WTC11 (cell line): ENCODE results near the gene YTHDF1. TPM values are rescaled to one million over a fixed set of nuclear protein-coding genes. Genes with fewer than 3 reads are reported as not detected.
"Not testable (repeated sequence)": the region's sequence is repeated elsewhere in the genome, so short reads cannot be mapped to it uniquely, and the experiment has no call there.

ENCODE experiments used
- ATAC-seq: fragments of 200-7000 bp; cut with Tn5 transposase; 2 replicates; pipeline ENCODE4 v1.10.0; 2021; ENCODE audit warnings: mild to moderate bottlenecking, moderate library complexity
- CTCF ChIA-PET: fragments of 300-600 bp; sonication (Branson Sonifier 250); formaldehyde crosslinking; loops from one replicate; lab custom pipeline; 2021; ENCODE audit warnings: antibody characterized with exemption; lab: Charles Lee
- POLR2A ChIA-PET: fragments of 350-600 bp; sonication (Branson Sonifier 250); formaldehyde crosslinking; loops from one replicate; lab custom pipeline; 2021; ENCODE audit warnings: antibody characterized with exemption; lab: Charles Lee
- DNase-seq: peaks from one replicate; pipeline ENCODE4 v3.0.0; 2021; ENCODE audit warnings: low spot score
- H3K27ac Mint-ChIP-seq: 2 replicates; pipeline ENCODE4 v1.8.0; 2021; ENCODE audit warnings: mixed read lengths
- H3K27me3 Mint-ChIP-seq: 2 replicates; pipeline ENCODE4 v1.8.0; 2021; ENCODE audit warnings: low read depth, mild to moderate bottlenecking, moderate library complexity, mixed read lengths
- H3K36me3 Mint-ChIP-seq: 2 replicates; pipeline ENCODE4 v1.8.0; 2021; ENCODE audit warnings: mixed read lengths
- H3K4me1 Mint-ChIP-seq: 2 replicates; pipeline ENCODE4 v1.8.0; 2022; ENCODE audit warnings: mixed read lengths
- H3K4me3 Mint-ChIP-seq: 2 replicates; pipeline ENCODE4 v1.8.0; 2021; ENCODE audit warnings: mild to moderate bottlenecking, moderate library complexity, mixed read lengths
- H3K9me3 Mint-ChIP-seq: 2 replicates; pipeline ENCODE4 v1.8.0; 2021; ENCODE audit warnings: mixed read lengths
- ATF1 ChIP-seq: sonication (generic); formaldehyde crosslinking; IDR thresholded peaks from 2 replicates; pipeline ENCODE4 v1.8.1; 2023; ENCODE audit warnings: mild to moderate bottlenecking, moderate library complexity, missing genetic modification reagents
- ELF4 ChIP-seq: sonication (generic); formaldehyde crosslinking; IDR thresholded peaks from 2 replicates; pipeline ENCODE4 v1.8.1; 2022; ENCODE audit warnings: low read depth, mild to moderate bottlenecking, moderate library complexity, missing genetic modification reagents
- EMX1 ChIP-seq: fragments of 250-450 bp; sonication (Bioruptor Pico); IDR thresholded peaks from 2 replicates; pipeline ENCODE4 v1.8.0; 2021; ENCODE audit warnings: mild to moderate bottlenecking
- GABPB1 ChIP-seq: sonication (generic); formaldehyde crosslinking; IDR thresholded peaks from 2 replicates; pipeline ENCODE4 v1.8.1; 2023; ENCODE audit warnings: mild to moderate bottlenecking, missing genetic modification reagents
- GTF2I ChIP-seq: fragments of 250-450 bp; sonication (Bioruptor Pico); conservative IDR thresholded peaks from 2 replicates; pipeline ENCODE4 v1.4.0; 2021; ENCODE audit warnings: mild to moderate bottlenecking
- IRF2 ChIP-seq: sonication (generic); formaldehyde crosslinking; IDR thresholded peaks from 2 replicates; pipeline ENCODE4 v1.8.0; 2022; ENCODE audit warnings: low read depth, missing genetic modification reagents, borderline replicate concordance
- KAT7 ChIP-seq: sonication (generic); formaldehyde crosslinking; IDR thresholded peaks from 2 replicates; pipeline ENCODE4 v1.8.1; 2023; ENCODE audit warnings: missing genetic modification reagents, mild to moderate bottlenecking, borderline replicate concordance
- NR3C1 ChIP-seq: sonication (generic); formaldehyde crosslinking; conservative IDR thresholded peaks from 2 replicates; pipeline ENCODE4 v1.8.1; 2023; ENCODE audit warnings: low read depth, mild to moderate bottlenecking, missing genetic modification reagents
- SP1 ChIP-seq: sonication (generic); formaldehyde crosslinking; conservative IDR thresholded peaks from 2 replicates; pipeline ENCODE4 v1.8.1; 2022; ENCODE audit warnings: missing genetic modification reagents
- ZNF416 ChIP-seq: fragments of 250-450 bp; sonication (Bioruptor Pico); IDR thresholded peaks from 2 replicates; pipeline ENCODE4 v1.9.0; 2021; ENCODE audit warnings: mild to moderate bottlenecking, inconsistent platforms
- total RNA-seq: library from RNA; stranded (reverse); gene quantifications from 3 replicates; pipeline ENCODE4 v1.2.3, GENCODE V29; 2021
- TF ChIP-seq, protein P1 (sequence below): sonication (generic); formaldehyde crosslinking; conservative IDR thresholded peaks from 2 replicates; pipeline ENCODE4 v1.8.1; 2023; ENCODE audit warnings: mild to moderate bottlenecking, low read depth, missing genetic modification reagents, moderate library complexity
- TF ChIP-seq, protein P2 (sequence below): sonication (generic); formaldehyde crosslinking; IDR thresholded peaks from 2 replicates; pipeline ENCODE4 v1.8.0; 2022; ENCODE audit warnings: mild to moderate bottlenecking, missing genetic modification reagents
- TF ChIP-seq, protein P3 (sequence below): sonication (generic); formaldehyde crosslinking; IDR thresholded peaks from 2 replicates; pipeline ENCODE4 v1.8.0; 2022; ENCODE audit warnings: mild to moderate bottlenecking, missing genetic modification reagents
- TF ChIP-seq, protein P4 (sequence below): fragments of 250-450 bp; sonication (Bioruptor Pico); IDR thresholded peaks from 2 replicates; pipeline ENCODE4 v1.9.0; 2021; ENCODE audit warnings: mild to moderate bottlenecking
- TF ChIP-seq, protein P5 (sequence below): sonication (generic); formaldehyde crosslinking; IDR thresholded peaks from 2 replicates; pipeline ENCODE4 v1.8.1; 2022; ENCODE audit warnings: low read depth, mild to moderate bottlenecking, moderate library complexity, missing genetic modification reagents, borderline replicate concordance
- TF ChIP-seq, protein P6 (sequence below): fragments of 250-450 bp; sonication (Bioruptor Pico); IDR thresholded peaks from 2 replicates; pipeline ENCODE4 v2.1.2; 2022; ENCODE audit warnings: mild to moderate bottlenecking, moderate library complexity
- TF ChIP-seq, protein P7 (sequence below): sonication (generic); formaldehyde crosslinking; IDR thresholded peaks from 2 replicates; pipeline ENCODE4 v1.8.1; 2023; ENCODE audit warnings: mild to moderate bottlenecking, missing genetic modification reagents

The YTHDF1 gene
- total RNA-seq, 1 experiment from 2014 or later = 61.3 TPM

DNA sequence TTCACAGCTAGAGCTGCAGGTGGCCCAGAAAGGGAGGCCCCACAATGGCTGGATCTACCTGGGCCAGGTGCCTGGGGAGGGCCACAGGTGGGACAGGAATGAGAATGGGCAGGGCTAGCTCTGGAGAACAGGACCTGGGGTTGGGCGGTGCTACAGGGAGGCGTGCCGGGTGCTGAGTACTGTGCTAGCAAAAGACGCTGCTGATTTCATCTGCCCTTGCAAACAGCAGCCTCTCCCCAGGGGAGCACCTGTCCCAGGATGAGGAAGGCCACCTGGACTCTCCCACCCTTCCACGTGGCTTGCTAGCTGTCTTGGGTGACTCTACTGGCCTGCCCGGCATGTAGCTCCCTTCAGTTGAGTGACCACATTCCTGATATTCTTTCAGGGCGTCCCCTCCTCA is 6.6 kb upstream of the YTHDF1 start (continued):
- TF ChIP-seq, protein P1, sequence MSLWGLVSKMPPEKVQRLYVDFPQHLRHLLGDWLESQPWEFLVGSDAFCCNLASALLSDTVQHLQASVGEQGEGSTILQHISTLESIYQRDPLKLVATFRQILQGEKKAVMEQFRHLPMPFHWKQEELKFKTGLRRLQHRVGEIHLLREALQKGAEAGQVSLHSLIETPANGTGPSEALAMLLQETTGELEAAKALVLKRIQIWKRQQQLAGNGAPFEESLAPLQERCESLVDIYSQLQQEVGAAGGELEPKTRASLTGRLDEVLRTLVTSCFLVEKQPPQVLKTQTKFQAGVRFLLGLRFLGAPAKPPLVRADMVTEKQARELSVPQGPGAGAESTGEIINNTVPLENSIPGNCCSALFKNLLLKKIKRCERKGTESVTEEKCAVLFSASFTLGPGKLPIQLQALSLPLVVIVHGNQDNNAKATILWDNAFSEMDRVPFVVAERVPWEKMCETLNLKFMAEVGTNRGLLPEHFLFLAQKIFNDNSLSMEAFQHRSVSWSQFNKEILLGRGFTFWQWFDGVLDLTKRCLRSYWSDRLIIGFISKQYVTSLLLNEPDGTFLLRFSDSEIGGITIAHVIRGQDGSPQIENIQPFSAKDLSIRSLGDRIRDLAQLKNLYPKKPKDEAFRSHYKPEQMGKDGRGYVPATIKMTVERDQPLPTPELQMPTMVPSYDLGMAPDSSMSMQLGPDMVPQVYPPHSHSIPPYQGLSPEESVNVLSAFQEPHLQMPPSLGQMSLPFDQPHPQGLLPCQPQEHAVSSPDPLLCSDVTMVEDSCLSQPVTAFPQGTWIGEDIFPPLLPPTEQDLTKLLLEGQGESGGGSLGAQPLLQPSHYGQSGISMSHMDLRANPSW (CRISPR knock-in tag) = no peak
- TF ChIP-seq GTF2I (CRISPR knock-in tag) = no peak
- TF ChIP-seq, protein P2, sequence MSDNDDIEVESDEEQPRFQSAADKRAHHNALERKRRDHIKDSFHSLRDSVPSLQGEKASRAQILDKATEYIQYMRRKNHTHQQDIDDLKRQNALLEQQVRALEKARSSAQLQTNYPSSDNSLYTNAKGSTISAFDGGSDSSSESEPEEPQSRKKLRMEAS (CRISPR knock-in tag) = no peak
- TF ChIP-seq ATF1 (CRISPR knock-in tag) = no peak
- TF ChIP-seq, protein P3, sequence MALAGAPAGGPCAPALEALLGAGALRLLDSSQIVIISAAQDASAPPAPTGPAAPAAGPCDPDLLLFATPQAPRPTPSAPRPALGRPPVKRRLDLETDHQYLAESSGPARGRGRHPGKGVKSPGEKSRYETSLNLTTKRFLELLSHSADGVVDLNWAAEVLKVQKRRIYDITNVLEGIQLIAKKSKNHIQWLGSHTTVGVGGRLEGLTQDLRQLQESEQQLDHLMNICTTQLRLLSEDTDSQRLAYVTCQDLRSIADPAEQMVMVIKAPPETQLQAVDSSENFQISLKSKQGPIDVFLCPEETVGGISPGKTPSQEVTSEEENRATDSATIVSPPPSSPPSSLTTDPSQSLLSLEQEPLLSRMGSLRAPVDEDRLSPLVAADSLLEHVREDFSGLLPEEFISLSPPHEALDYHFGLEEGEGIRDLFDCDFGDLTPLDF (CRISPR knock-in tag) = no peak
- no peak for TF ChIP-seq ELF4 (CRISPR knock-in tag)
- TF ChIP-seq, protein P4, sequence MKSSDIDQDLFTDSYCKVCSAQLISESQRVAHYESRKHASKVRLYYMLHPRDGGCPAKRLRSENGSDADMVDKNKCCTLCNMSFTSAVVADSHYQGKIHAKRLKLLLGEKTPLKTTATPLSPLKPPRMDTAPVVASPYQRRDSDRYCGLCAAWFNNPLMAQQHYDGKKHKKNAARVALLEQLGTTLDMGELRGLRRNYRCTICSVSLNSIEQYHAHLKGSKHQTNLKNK (CRISPR knock-in tag) = no peak
- TF ChIP-seq NR3C1 (CRISPR knock-in tag) = no peak
- TF ChIP-seq, protein P5, sequence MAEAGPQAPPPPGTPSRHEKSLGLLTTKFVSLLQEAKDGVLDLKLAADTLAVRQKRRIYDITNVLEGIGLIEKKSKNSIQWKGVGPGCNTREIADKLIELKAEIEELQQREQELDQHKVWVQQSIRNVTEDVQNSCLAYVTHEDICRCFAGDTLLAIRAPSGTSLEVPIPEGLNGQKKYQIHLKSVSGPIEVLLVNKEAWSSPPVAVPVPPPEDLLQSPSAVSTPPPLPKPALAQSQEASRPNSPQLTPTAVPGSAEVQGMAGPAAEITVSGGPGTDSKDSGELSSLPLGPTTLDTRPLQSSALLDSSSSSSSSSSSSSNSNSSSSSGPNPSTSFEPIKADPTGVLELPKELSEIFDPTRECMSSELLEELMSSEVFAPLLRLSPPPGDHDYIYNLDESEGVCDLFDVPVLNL = no peak

DNA sequence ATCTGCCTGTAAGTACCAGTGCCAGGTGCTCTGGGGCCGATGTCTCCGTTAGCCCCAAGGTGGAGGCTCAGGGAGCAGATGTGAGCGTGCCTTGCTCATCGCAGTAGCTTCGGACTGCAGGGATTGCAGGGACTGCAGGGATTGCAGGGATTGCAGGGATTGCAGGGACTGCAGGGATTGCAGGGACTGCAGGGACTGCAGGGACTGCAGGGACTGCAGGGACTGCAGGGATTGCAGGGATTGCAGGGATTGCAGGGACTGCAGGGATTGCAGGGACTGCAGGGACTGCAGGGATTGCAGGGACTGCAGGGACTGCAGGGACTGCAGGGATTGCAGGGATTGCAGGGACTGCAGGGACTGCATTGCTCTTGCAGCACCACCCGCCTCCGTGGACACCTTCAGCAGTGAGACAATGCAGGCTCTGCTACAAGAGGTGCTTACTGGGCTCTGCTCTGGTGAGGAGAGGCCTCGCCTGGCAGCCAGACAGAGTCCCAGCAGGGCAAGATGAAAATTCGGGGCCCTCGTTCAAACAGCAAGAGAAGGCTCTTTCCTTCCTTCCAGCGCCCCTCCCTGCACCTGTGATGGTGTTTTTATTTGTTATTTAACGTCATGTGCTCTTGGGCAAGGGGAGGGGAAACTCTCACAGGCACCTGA is 5.6 kb upstream of the YTHDF1 start:
- ATAC-seq, DNase-seq, H3K27ac Mint-ChIP-seq, H3K4me1 Mint-ChIP-seq, H3K27me3 Mint-ChIP-seq, POLR2A ChIA-PET, H3K9me3 Mint-ChIP-seq, H3K4me3 Mint-ChIP-seq, H3K36me3 Mint-ChIP-seq: not testable (repeated sequence)
- CTCF ChIA-PET = interaction anchor here (0.9 to 3.5 kb wide), 2 partner anchors 9 to 49 kb away, joined by 9 to 19 read pairs; no protein-coding TSS in a partner anchor

DNA sequence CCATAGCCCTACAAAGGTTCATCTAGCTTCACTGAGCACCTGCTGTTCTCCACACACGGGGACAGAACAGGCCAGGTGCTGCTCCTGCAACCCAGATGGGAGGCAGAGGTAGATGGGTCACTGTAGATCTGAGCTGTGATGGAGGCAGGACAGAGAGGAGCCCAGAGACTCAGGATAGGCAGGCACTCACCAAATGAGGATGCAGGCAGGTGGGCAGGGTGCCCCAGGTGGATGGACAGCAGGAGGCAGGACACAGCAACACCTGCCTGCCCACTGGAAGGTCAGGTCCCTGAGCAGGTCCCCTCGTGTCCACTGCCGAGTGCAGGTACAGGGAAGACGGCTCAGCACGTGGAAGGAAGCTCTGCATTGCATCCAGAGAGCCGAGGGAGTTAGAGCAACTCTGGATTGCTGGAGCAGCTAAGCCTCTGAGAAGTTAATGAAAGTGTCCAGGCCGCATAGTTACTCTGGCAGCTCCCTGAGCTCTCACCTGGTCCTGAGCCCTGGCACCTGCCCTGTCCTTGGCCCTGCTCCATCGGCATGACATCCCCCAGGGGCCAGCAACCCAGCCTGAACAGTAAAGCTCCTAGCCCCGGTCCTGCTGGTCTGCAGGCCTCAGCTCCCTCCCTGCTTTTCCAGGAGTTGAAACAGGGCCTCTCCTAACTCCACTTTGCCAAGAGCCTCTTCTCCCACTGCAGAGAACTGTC is 4.9 kb upstream of the YTHDF1 start:
- H3K27me3 Mint-ChIP-seq = peaks cover 4% of the 10 kb centered on the region; the same call in 1 of the 2 replicates
- ATAC-seq (no peak), DNase-seq (no peak)
- POLR2A ChIA-PET = no interaction called here
- H3K27ac Mint-ChIP-seq = peak overlapping the region; percentile 72; the same call in 1 of the 2 replicates
- CTCF ChIA-PET = interaction anchor here (0.6 to 0.9 kb wide), 4 partner anchors 10 to 162 kb away, joined by 3 to 9 read pairs (median 4); no protein-coding TSS in a partner anchor
- no peak overlapping the region for H3K4me3 Mint-ChIP-seq
- H3K9me3 Mint-ChIP-seq = no peaks in the 10 kb centered on the region
- H3K4me1 Mint-ChIP-seq = peaks cover 7% of the 10 kb centered on the region
- H3K36me3 Mint-ChIP-seq = no peaks in the 10 kb centered on the region
- no peak for TF ChIP-seq IRF2 (CRISPR knock-in tag)
- TF ChIP-seq, protein P6, sequence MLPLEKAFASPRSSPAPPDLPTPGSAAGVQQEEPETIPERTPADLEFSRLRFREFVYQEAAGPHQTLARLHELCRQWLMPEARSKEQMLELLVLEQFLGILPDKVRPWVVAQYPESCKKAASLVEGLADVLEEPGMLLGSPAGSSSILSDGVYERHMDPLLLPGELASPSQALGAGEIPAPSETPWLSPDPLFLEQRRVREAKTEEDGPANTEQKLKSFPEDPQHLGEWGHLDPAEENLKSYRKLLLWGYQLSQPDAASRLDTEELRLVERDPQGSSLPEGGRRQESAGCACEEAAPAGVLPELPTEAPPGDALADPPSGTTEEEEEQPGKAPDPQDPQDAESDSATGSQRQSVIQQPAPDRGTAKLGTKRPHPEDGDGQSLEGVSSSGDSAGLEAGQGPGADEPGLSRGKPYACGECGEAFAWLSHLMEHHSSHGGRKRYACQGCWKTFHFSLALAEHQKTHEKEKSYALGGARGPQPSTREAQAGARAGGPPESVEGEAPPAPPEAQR (CRISPR knock-in tag) = no peak
- TF ChIP-seq ZNF416 (CRISPR knock-in tag) = no peak
- TF ChIP-seq KAT7 (CRISPR knock-in tag) = no peak
- TF ChIP-seq, protein P1 (CRISPR knock-in tag) = no peak
- TF ChIP-seq GABPB1 (CRISPR knock-in tag) = no peak
- no peak for TF ChIP-seq EMX1 (CRISPR knock-in tag)
- TF ChIP-seq, protein P7, sequence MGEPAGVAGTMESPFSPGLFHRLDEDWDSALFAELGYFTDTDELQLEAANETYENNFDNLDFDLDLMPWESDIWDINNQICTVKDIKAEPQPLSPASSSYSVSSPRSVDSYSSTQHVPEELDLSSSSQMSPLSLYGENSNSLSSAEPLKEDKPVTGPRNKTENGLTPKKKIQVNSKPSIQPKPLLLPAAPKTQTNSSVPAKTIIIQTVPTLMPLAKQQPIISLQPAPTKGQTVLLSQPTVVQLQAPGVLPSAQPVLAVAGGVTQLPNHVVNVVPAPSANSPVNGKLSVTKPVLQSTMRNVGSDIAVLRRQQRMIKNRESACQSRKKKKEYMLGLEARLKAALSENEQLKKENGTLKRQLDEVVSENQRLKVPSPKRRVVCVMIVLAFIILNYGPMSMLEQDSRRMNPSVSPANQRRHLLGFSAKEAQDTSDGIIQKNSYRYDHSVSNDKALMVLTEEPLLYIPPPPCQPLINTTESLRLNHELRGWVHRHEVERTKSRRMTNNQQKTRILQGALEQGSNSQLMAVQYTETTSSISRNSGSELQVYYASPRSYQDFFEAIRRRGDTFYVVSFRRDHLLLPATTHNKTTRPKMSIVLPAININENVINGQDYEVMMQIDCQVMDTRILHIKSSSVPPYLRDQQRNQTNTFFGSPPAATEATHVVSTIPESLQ (CRISPR knock-in tag) = no peak
- no peak for TF ChIP-seq SP1
